HEK293T (cell line): ENCODE measurements around the gene ETNK1.

Experiments
- CTCF ChIA-PET: fragments of 350-600 bp; formaldehyde crosslinking; extraction: SDS; loops from one replicate; lab custom pipeline; 2021; ENCODE audit warnings: antibody characterized with exemption, inconsistent platforms; lab: Yijun Ruan, JAX
- POLR2A ChIA-PET: fragments of 350-600 bp; formaldehyde crosslinking; extraction: SDS; loops from one replicate; lab custom pipeline; 2020; ENCODE audit warnings: antibody characterized with exemption, inconsistent platforms; lab: Yijun Ruan, JAX
- DNase-seq: peaks from one replicate; pipeline ENCODE4 v3.0.0; 2012; ENCODE audit warnings: mixed read lengths; ENCODE audit errors: extremely low spot score
- ARNT ChIP-seq: fragments of 450-650 bp; IDR thresholded peaks from 2 replicates; pipeline ENCODE4 v1.6.1; 2017; ENCODE audit warnings: mild to moderate bottlenecking
- BHLHE40 ChIP-seq: fragments of 450-650 bp; IDR thresholded peaks from 2 replicates; pipeline ENCODE4 v1.6.1; 2016; ENCODE audit warnings: mild to moderate bottlenecking, moderate library complexity, borderline replicate concordance
- CTBP1 ChIP-seq: fragments of 450-650 bp; IDR thresholded peaks from 2 replicates; pipeline ENCODE4 v1.6.1; 2016; ENCODE audit warnings: borderline replicate concordance
- ELF4 ChIP-seq: fragments of 450-650 bp; IDR thresholded peaks from 2 replicates; pipeline ENCODE4 v1.6.1; 2017; ENCODE audit warnings: antibody characterized with exemption
- FOXA1 ChIP-seq: fragments of 450-650 bp; IDR thresholded peaks from 2 replicates; pipeline ENCODE4 v1.6.1; 2016; ENCODE audit warnings: mild to moderate bottlenecking
- FOXK2 ChIP-seq: fragments of 450-650 bp; IDR thresholded peaks from 2 replicates; pipeline ENCODE4 v1.6.1; 2016; ENCODE audit warnings: mild to moderate bottlenecking
- FOXM1 ChIP-seq: fragments of 450-650 bp; IDR thresholded peaks from 2 replicates; pipeline ENCODE4 v1.6.1; 2017; ENCODE audit warnings: mild to moderate bottlenecking, borderline replicate concordance
- HDGF ChIP-seq: fragments of 450-650 bp; IDR thresholded peaks from 2 replicates; pipeline ENCODE4 v1.6.1; 2017; ENCODE audit warnings: antibody characterized with exemption, borderline replicate concordance
- L3MBTL2 ChIP-seq: fragments of 450-650 bp; conservative IDR thresholded peaks from 2 replicates; pipeline ENCODE4 v1.6.1; 2016; ENCODE audit warnings: mild to moderate bottlenecking
- LEF1 ChIP-seq: fragments of 450-650 bp; IDR thresholded peaks from 2 replicates; pipeline ENCODE4 v1.6.1; 2017; ENCODE audit warnings: mild to moderate bottlenecking, borderline replicate concordance
- NFRKB ChIP-seq: fragments of 450-650 bp; IDR thresholded peaks from 2 replicates; pipeline ENCODE4 v1.6.1; 2016; ENCODE audit warnings: mild to moderate bottlenecking, moderate library complexity
- PKNOX1 ChIP-seq: fragments of 450-650 bp; IDR thresholded peaks from 2 replicates; pipeline ENCODE4 v1.6.1; 2016
- SP1 ChIP-seq: fragments of 450-650 bp; IDR thresholded peaks from 2 replicates; pipeline ENCODE4 v1.6.1; 2017
- SUZ12 ChIP-seq: fragments of 450-650 bp; IDR thresholded peaks from 2 replicates; pipeline ENCODE4 v1.6.1; 2016; ENCODE audit warnings: mild to moderate bottlenecking
- TARDBP ChIP-seq: fragments of 450-650 bp; IDR thresholded peaks from 2 replicates; pipeline ENCODE4 v1.6.1; 2016
- ZNF384 ChIP-seq: fragments of 450-650 bp; IDR thresholded peaks from 2 replicates; pipeline ENCODE4 v1.6.1; 2016

Gene ETNK1

GRCh38 chr12:22729431-22729956, 104.5 kb downstream of the ETNK1 start:
- ChIA-PET POLR2A (no interaction called here), CTCF (no interaction called here)
- TF ChIP-seq L3MBTL2 (no peak), CTBP1 (no peak), PKNOX1 (no peak), FOXA1 (no peak), SP1 (no peak), ARNT (no peak), FOXK2 (no peak), BHLHE40 (no peak), ELF4 (no peak), ZNF384 (no peak)
- DNase-seq: no peak

- DNase-seq: no peak
- CTCF ChIA-PET: no interaction called here
- POLR2A ChIA-PET: no interaction called here
- TF ChIP-seq FOXM1 (no peak), ZNF384 (no peak), ELF4 (no peak), SUZ12 (no peak), TARDBP (no peak), SP1 (no peak), BHLHE40 (no peak), FOXK2 (no peak)
These were observed 105.0 kb downstream of the ETNK1 start for GRCh38 chr12:22729957-22730443.

GRCh38 chr12:22731236-22731635, 106.3 kb downstream of the ETNK1 start:
- TF ChIP-seq SP1 (no peak), HDGF (no peak), FOXM1 (no peak), PKNOX1 (no peak), SUZ12 (no peak), ARNT (no peak), BHLHE40 (no peak), NFRKB (no peak), ZNF384 (no peak), FOXK2 (no peak), LEF1 (no peak), L3MBTL2 (no peak), ELF4 (no peak), TARDBP (no peak), CTBP1 (no peak), FOXA1 (no peak)
- no peak for DNase-seq
- ChIA-PET POLR2A (no interaction called here), CTCF (no interaction called here)

DNA sequence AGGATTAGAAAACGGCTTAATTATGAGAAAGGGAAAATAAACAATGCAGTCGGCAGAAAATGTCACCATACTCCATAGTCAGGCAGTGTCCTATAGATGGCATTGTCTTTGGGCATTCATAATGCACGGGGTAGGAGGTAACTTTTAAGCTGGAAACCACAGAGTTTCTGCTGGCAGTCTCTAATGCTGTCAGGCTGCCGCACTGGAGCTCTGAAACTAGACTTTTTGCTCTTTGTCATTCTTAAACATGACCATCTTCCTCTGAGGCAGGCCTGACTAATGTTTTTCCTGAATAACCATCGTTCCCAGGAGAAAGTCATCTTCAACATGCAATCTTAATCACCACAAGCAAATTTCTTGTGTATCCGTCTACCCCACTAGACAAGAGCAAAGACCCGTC, 108.8 kb downstream of the ETNK1 start:
- TF ChIP-seq FOXA1 (no peak), CTBP1 (no peak), FOXK2 (no peak), FOXM1 (no peak)
- POLR2A ChIA-PET: no interaction called here
- DNase-seq: no peak
- CTCF ChIA-PET: interaction anchor here (0.6 kb wide), 1 partner anchor 36 kb away, joined by 4 read pairs; no protein-coding TSS in a partner anchor

DNA sequence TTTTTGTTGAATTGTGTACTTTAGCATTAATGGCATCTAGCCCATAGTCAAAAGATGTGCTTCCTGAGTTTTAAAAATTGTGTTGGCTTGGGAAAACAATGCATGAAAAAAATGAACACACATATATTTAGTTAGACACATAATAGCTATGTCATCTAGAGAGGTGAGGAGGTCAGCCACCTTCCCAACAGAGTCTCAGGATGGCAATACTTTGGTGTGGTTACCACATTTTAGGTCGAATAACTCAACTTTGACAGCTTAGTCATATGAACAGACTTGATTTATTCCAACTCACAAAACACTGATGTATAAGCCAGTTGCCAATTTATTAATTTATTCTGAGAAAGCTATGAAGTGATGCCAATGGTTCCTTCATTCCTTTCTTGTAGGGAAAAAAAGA, 114.0 kb downstream of the ETNK1 start:
- POLR2A ChIA-PET: no interaction called here
- CTCF ChIA-PET: no interaction called here
- DNase-seq: no peak
- no peak for TF ChIP-seq PKNOX1
- no peak for TF ChIP-seq FOXK2
- TF ChIP-seq HDGF: no peak
- no peak for TF ChIP-seq ELF4
- TF ChIP-seq ZNF384: no peak
- TF ChIP-seq BHLHE40: no peak
- TF ChIP-seq SP1: no peak
